H1 (cell line): ENCODE data around the gene RASGEF1B. TPM values are rescaled to one million over a fixed set of nuclear protein-coding genes. Genes with fewer than 3 reads are reported as not detected.
"Not testable (repeated sequence)": the region's sequence is repeated elsewhere in the genome, so short reads cannot be mapped to it uniquely, and the experiment has no call there.

Source experiments
- CTCF ChIA-PET: fragments of 300-600 bp; sonication (Branson Sonifier 250); formaldehyde crosslinking; loops from one replicate; lab custom pipeline; 2021; ENCODE audit not compliant: partially characterized antibody; lab: Charles Lee
- POLR2A ChIA-PET: fragments of 300-600 bp; sonication (Branson Sonifier 250); formaldehyde crosslinking; loops from one replicate; lab custom pipeline; 2021; ENCODE audit warnings: inconsistent platforms; ENCODE audit not compliant: partially characterized antibody; lab: Charles Lee
- DNase-seq, 2 experiments: peaks; one replicate each; pipeline versions ENCODE4 v3.0.0 to v3.0.0-alpha.2; 2010 to 2022; ENCODE audit warnings: low spot score in 2 of 2, low read depth in 1 of 2, mixed read lengths in 1 of 2
- FAIRE-seq: peaks from 2 replicates; lab custom pipeline; 2011; peaks lifted over from hg19 to GRCh38; lab: Jason Lieb, UNC
- H2AFZ ChIP-seq: 2 replicates; pipeline ENCODE4 v1.8.1; 2012; ENCODE audit warnings: low read length, inconsistent platforms
- H2AK5ac ChIP-seq: 2 replicates; pipeline ENCODE4 v1.6.1; 2013; ENCODE audit warnings: low read depth, low read length
- H2BK120ac ChIP-seq: replicated peaks from 2 replicates; pipeline ENCODE3; 2013; ENCODE audit warnings: low read depth, low read length, inconsistent platforms
- H2BK12ac ChIP-seq: 2 replicates; pipeline ENCODE4 v1.6.1; 2013; ENCODE audit warnings: low read depth, low read length
- H2BK15ac ChIP-seq: 2 replicates; pipeline ENCODE4 v1.6.1; 2013; ENCODE audit warnings: low read length
- H2BK20ac ChIP-seq: 2 replicates; pipeline ENCODE4 v1.6.1; 2013; ENCODE audit warnings: low read length
- H2BK5ac ChIP-seq: 2 replicates; pipeline ENCODE4 v1.6.1; 2013; ENCODE audit warnings: low read depth, low read length
- H3K14ac ChIP-seq: 2 replicates; pipeline ENCODE4 v1.6.1; 2013; ENCODE audit warnings: inconsistent platforms; ENCODE audit not compliant: insufficient read length
- H3K18ac ChIP-seq: 2 replicates; pipeline ENCODE4 v1.6.1; 2013; ENCODE audit warnings: low read length; ENCODE audit errors: extremely low read depth
- H3K23ac ChIP-seq: 2 replicates; pipeline ENCODE4 v1.6.1; 2013; ENCODE audit warnings: inconsistent platforms; ENCODE audit not compliant: insufficient read length
- H3K23me2 ChIP-seq: 2 replicates; pipeline ENCODE4 v1.6.1; 2013; ENCODE audit warnings: low read depth, low read length
- H3K27ac ChIP-seq: 2 replicates; pipeline ENCODE4 v1.6.1; 2011; ENCODE audit warnings: low read depth, low read length, inconsistent platforms
- H3K27me3 ChIP-seq, 4 experiments: replicated peaks in 1 of 4; 1 replicate in 1 of 4; 2 replicates in 3 of 4; pipeline versions ENCODE4 v1.6.1 to v1.8.1; 2011 to 2013; ENCODE audit warnings: low read length in 3 of 4, mild to moderate bottlenecking in 3 of 4, inconsistent platforms in 2 of 4, mixed read lengths in 2 of 4, moderate library complexity in 1 of 4; ENCODE audit not compliant: control insufficient read depth in 3 of 4, insufficient read depth in 3 of 4; ENCODE audit errors: extremely low read depth in 1 of 4
- H3K36me3 ChIP-seq, 4 experiments: 2 replicates each; pipeline versions ENCODE4 v1.6.1 to v1.8.1; 2011 to 2013; ENCODE audit warnings: mild to moderate bottlenecking in 4 of 4, low read length in 3 of 4, moderate library complexity in 2 of 4, control low read depth in 1 of 4, inconsistent platforms in 1 of 4; ENCODE audit not compliant: insufficient read depth in 4 of 4, control insufficient read depth in 2 of 4
- H3K4ac ChIP-seq: replicated peaks from 2 replicates; pipeline ENCODE3; 2013; ENCODE audit warnings: low read length, low read depth, mixed read lengths, inconsistent platforms; ENCODE audit not compliant: insufficient read length
- H3K4me1 ChIP-seq, 4 experiments: replicated peaks in 1 of 4; 1 replicate in 1 of 4; 2 replicates in 3 of 4; pipeline versions ENCODE4 v1.6.1 to v1.8.1; 2011 to 2013; ENCODE audit warnings: low read length in 3 of 4, inconsistent platforms in 2 of 4, mixed read lengths in 1 of 4; ENCODE audit not compliant: insufficient read depth in 4 of 4, control insufficient read depth in 3 of 4
- H3K4me2 ChIP-seq, 2 experiments: 2 replicates each; pipeline versions ENCODE4 v1.6.1 to v1.8.1; 2011 to 2013; ENCODE audit warnings: low read depth in 2 of 2, low read length in 2 of 2, control low read depth in 1 of 2, inconsistent platforms in 1 of 2, mild to moderate bottlenecking in 1 of 2; ENCODE audit not compliant: insufficient read depth in 1 of 2
- H3K4me3 ChIP-seq, 4 experiments: fragments of 200-600, 300-600 bp in 1 of 4; sonication (generic), shearing (Covaris generic), sonication (Bioruptor Twin) in 1 of 4; 2 replicates each; pipeline versions ENCODE4 v1.5.1 to v1.8.1; 2011 to 2016; ENCODE audit warnings: low read length in 4 of 4, low read depth in 3 of 4, control low read depth in 2 of 4, inconsistent platforms in 2 of 4, mild to moderate bottlenecking in 2 of 4, mixed read lengths in 1 of 4, moderate library complexity in 1 of 4; ENCODE audit not compliant: insufficient read depth in 2 of 4; ENCODE audit errors: extremely low read depth in 1 of 4
- H3K56ac ChIP-seq: replicated peaks from 2 replicates; pipeline ENCODE3; 2013; ENCODE audit warnings: low read depth, mild to moderate bottlenecking, mixed read lengths, low read length, inconsistent platforms; ENCODE audit not compliant: insufficient read length
- H3K79me1 ChIP-seq: 2 replicates; pipeline ENCODE4 v1.6.1; 2013; ENCODE audit warnings: low read depth, low read length, control low read depth
- H3K79me2 ChIP-seq, 2 experiments: 2 replicates each; pipeline versions ENCODE4 v1.6.1 to v1.8.1; 2012 to 2013; ENCODE audit warnings: low read length in 2 of 2, mild to moderate bottlenecking in 2 of 2, inconsistent platforms in 1 of 2; ENCODE audit not compliant: insufficient read depth in 2 of 2, control insufficient read depth in 1 of 2
- H3K9ac ChIP-seq, 4 experiments: replicated peaks in 1 of 4; 1 replicate in 1 of 4; 2 replicates in 3 of 4; pipeline versions ENCODE4 v1.6.1 to v1.8.1; 2011 to 2013; ENCODE audit warnings: low read depth in 3 of 4, low read length in 3 of 4, control low read depth in 2 of 4, mild to moderate bottlenecking in 2 of 4, moderate library complexity in 2 of 4, inconsistent platforms in 1 of 4; ENCODE audit errors: extremely low read depth in 1 of 4
- H3K9me3 ChIP-seq, 2 experiments: 2 replicates each; pipeline versions ENCODE4 v1.6.1 to v1.8.1; 2012 to 2013; ENCODE audit warnings: mild to moderate bottlenecking in 2 of 2, moderate library complexity in 2 of 2, control low read depth in 1 of 2, inconsistent platforms in 1 of 2, low read depth in 1 of 2, low read length in 1 of 2, mixed read lengths in 1 of 2; ENCODE audit not compliant: insufficient read depth in 2 of 2
- H4K20me1 ChIP-seq, 2 experiments: replicated peaks in 1 of 2; 2 replicates each; pipeline versions ENCODE3 to v1.8.1; 2011 to 2013; ENCODE audit warnings: inconsistent platforms in 2 of 2, low read length in 2 of 2, mild to moderate bottlenecking in 1 of 2; ENCODE audit not compliant: insufficient read depth in 2 of 2, control insufficient read depth in 1 of 2
- H4K5ac ChIP-seq: 2 replicates; pipeline ENCODE4 v1.6.1; 2013; ENCODE audit warnings: low read length, low read depth, mixed read lengths, inconsistent platforms; ENCODE audit not compliant: insufficient read length
- H4K8ac ChIP-seq: 2 replicates; pipeline ENCODE4 v1.8.0; 2013; ENCODE audit warnings: mild to moderate bottlenecking, moderate library complexity, low read length, inconsistent platforms; ENCODE audit not compliant: insufficient read depth; ENCODE audit errors: extremely low read depth
- H4K91ac ChIP-seq: replicated peaks from 2 replicates; pipeline ENCODE3; 2013; ENCODE audit warnings: low read length, mixed read lengths, inconsistent platforms; ENCODE audit not compliant: insufficient read length
- WGBS, 2 experiments: shearing (Covaris generic) in 1 of 2; methylation state at CpG; one replicate each; pipeline versions ENCODE4 v1.1.6 to v1.1.7; 2013 to 2015; ENCODE audit warnings: low lambda C conversion rate in 2 of 2, mixed read lengths in 2 of 2, inconsistent platforms in 1 of 2, low coverage in 1 of 2, missing lambda C conversion rate in 1 of 2; ENCODE audit not compliant: insufficient replicate concordance in 2 of 2, insufficient coverage in 1 of 2, insufficient read length in 1 of 2; ENCODE audit errors: extremely low coverage in 1 of 2, missing lambda C conversion rate in 1 of 2; 5-methylcytosine and 5-hydroxymethylcytosine counted together
- polyA plus RNA-seq, 7 experiments: library from polyadenylated mRNA; depleted of rRNA in 3 of 7; stranded (reverse) in 5 of 7; unstranded in 2 of 7; fragments of >200 nt in 5 of 7; fragments of 200-250 nt in 2 of 7; gene quantifications; 1 replicate in 5 of 7; 2 replicates in 1 of 7; 4 replicates in 1 of 7; pipeline versions ENCODE4 v1.2.1 to v1.2.3, GENCODE V29; 2011 to 2013; ENCODE audit warnings: missing spikeins in 2 of 7, mixed read lengths in 2 of 7
- total RNA-seq: library from RNA; stranded (reverse); fragmentation: NEBNext Ultra II Directional; extraction: Animal tissue kit (Norgen Biotek cat#: 25700); gene quantifications from 2 replicates; pipeline ENCODE4 v1.2.1, GENCODE V29; 2021

RASGEF1B gene
- total and polyA plus RNA-seq, 2 of the 8 experiments (the other 6 are each of a cell fraction or from before 2014, with no cell fraction given) = 1.6 to 4.7 TPM

DNA sequence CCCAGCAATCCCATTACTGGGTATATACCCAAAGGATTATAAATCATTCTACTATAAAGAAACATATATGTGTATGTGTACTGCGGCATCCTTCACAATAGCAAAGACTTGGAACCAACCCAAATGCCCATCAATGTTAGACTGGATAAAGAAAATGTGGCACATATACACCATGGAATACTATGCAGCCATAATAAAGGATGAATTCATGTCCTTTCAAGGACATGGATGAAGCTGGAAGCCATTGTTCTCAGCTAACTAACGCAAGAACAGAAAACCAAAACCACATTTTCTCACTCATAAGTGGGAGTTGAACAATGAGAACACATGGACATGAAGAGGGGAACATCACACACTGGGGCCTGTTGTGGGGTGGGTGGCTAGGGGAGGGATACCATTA is 7.9 kb upstream of the RASGEF1B start:
- H3K14ac ChIP-seq, H3K4me3 ChIP-seq, CTCF ChIA-PET: not testable (repeated sequence)

More for the DNA sequence above, 7.9 kb upstream of the RASGEF1B start:
- H4K20me1 ChIP-seq, H4K5ac ChIP-seq, H2BK12ac ChIP-seq, H3K27me3 ChIP-seq, DNase-seq, H3K79me2 ChIP-seq, H3K9ac ChIP-seq, H3K23me2 ChIP-seq, H3K27ac ChIP-seq, H2BK15ac ChIP-seq, H2BK120ac ChIP-seq, FAIRE-seq, H3K56ac ChIP-seq, H3K23ac ChIP-seq, H2BK5ac ChIP-seq, H3K79me1 ChIP-seq, POLR2A ChIA-PET, H2AFZ ChIP-seq, H3K4ac ChIP-seq, H4K91ac ChIP-seq, H3K18ac ChIP-seq, H2AK5ac ChIP-seq, H4K8ac ChIP-seq, H2BK20ac ChIP-seq, H3K9me3 ChIP-seq, H3K4me1 ChIP-seq, H3K36me3 ChIP-seq, H3K4me2 ChIP-seq: not testable (repeated sequence)
- 75% methylated on average over 2 of the region's 2 CpGs; no CpG with 5 or more reads in 1 of the 2 experiments for WGBS, 2 experiments
